HG03175 (cell line): ENCODE results near the gene PLPPR5.
"Not testable (repeated sequence)": the region's sequence is repeated elsewhere in the genome, so short reads cannot be mapped to it uniquely, and the experiment has no call there.

Experiments
- ATAC-seq: cut with Tn5 transposase; IDR thresholded peaks from one replicate; pipeline ENCODE4 v1.9.1; 2021; ENCODE audit warnings: mild to moderate bottlenecking, moderate library complexity; ENCODE audit not compliant: unreplicated experiment

PLPPR5 gene

DNA sequence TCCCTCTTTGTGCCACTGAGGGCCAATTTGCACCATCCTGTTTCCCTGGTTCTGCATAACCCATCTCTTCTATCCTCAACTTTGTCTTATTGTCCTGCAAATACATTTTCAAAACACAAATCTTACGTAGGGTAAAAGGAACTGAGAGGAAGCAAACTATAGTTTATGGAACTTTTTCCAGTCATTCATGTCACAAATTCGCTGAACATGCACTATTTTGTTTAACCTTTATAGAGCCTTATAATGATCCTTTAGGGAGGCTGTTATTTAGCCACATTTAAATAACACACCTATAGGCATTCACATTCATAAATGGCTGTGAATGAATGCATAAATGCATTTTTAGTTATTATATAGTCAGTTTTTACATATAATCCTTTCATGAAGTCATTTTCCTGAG, 85.0 kb downstream of the PLPPR5 start:
- no peak for ATAC-seq

GRCh38 chr1:98919211-98919610, 85.5 kb downstream of the PLPPR5 start:
- ATAC-seq: no peak

- no peak for ATAC-seq
These were observed 90.1 kb downstream of the PLPPR5 start for GRCh38 chr1:98914547-98914946.

DNA sequence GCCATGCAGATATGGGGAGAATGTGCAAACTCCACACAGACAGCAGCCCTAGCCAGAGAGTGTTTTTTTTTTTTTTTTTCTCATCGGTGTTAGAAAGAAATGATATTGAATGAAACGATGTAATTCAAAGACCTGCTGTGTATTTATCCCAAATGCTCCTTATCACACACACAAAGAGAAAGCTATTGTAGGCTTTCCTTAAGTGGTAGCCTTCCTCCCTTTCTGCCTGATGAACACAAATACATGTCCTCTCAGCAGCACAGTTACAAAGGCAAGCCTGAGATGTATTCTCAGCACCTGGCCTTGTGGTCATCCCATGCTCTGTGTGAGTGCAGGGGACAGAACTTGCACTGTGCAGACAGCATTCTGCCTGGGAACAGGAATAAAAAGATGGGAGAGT, 93.8 kb downstream of the PLPPR5 start:
- ATAC-seq: no peak

DNA sequence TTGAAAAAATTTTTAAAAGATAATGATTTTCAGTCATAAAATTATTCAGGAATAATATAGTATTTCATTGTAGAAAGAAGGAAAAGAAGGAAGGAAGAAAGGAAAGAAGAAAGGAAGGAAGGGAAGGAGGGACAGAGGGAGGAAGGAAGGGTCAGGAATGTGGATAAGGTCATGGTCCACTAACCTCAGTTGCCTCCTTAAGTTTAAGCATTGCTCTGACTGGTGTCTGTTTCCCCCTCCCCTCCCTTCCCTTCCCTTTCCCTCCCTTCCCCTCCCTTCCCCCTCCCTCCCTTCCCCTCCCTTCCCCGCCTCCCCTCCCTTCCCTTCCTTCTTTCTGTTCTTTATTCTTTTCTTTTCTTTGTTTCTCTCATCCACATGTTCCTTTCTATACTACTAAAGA, 95.7 kb downstream of the PLPPR5 start:
- ATAC-seq: no peak

GRCh38 chr1:98906809-98907208, 97.9 kb downstream of the PLPPR5 start:
- ATAC-seq: no peak

DNA sequence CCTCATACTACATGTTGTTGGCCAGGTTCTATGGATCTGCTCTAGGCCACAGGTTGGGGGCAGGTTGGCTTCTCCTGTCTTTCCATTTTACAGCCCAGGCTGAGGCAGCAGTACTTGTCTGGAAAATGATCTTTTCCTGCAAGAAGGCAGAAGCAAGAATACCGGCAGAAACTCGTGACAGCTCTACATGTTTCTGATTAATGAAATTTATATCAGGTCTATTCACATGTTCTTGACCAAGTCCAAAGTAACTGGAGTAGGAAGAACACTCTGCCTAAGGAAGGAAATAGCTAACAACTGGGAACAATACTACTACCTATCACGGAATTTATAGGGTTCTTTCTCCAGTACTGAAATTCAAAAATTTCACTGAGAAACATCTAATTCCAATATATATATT, 98.3 kb downstream of the PLPPR5 start:
- ATAC-seq: no peak

DNA sequence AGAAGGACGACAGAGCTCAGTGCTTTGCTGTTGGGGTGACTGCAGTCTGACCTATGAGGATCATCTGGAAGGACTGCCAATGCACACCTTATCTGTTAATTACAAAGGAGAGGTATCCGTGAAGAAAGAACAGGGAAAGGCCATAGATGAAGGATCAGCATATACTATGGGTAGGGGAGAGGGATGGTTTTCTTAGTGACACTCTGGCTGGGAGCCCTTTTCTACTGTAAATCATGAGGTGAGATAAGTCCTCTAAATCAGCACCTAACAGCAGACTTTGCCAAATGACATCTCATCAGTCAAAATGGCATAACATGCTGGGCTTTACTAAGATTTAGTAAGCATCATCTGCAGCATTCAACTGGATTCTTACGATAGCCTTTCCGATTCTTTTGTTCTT, 100.0 kb downstream of the PLPPR5 start:
- no peak for ATAC-seq

DNA sequence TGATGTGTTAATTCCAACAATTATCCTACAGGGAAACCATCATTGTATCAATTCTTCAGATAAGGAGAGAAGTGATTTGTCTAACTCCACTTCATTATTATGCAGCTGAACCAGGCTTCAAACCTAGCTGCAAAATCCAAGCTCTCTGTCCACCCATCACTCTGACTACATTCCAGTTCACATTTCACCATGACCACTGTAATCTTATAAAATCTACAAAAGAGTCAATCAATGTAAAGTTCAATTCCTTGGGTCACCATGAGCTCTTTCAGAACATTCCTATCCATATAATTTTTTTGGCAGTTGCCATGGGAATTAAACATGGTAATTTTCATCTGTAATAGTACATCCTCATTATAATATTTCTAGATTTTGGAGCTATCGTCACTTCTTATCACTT, 100.9 kb downstream of the PLPPR5 start:
- no peak for ATAC-seq

DNA sequence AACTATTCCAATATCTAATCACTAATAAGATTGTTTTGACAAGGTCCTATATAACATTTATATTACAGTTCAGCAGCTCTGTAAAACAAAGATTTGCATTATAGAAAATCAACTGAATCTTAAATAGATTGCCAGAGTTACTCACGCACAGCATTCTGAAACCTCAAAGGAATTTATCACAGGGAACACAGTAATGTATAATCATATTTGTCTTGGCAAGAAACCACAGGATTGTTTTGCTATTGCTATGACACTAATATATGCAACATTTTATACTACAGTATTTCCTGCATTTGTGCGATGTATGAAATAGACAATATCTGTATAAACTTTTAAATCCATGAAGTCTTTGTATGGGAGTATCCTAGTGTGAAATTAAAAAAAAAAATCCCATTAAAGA, 101.4 kb downstream of the PLPPR5 start:
- ATAC-seq: no peak

DNA sequence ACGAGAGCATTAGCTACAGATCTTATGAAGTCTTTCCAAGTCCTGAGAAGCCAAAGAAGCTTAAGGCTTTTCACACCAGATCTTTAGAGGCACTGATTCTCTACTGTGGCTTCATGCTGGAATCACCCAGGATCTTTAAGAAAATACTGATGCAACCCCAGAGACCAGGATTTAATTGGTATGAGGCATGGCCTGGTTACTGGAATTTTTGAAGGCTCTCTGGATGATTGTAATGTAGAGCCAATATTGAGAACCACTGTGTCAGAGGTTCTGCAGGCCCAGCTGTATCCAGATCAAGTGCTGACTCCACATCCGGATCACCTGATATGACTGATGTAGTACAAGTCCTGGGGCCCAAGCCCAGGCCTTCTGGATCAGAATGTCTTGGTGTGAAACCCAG, 105.7 kb downstream of the PLPPR5 start:
- no peak for ATAC-seq

DNA sequence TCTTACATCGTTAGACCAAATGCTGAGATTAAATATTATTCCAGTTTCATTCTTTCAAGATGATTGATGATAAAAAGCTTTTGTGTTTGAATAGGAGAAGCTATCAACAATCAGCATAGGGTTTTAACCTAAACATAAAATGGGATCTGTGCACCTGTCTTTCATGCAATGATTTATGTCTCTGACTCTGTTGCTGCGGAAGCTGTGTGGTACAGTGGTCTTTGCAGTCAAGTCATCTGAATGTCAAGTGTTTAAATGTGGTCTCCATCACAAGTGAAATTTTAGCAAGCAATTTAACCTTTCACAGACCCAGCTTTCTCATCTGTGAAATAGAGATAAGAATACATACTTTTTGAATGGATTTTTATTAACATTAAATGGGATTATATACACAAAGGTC, 107.2 kb downstream of the PLPPR5 start:
- no peak for ATAC-seq

DNA sequence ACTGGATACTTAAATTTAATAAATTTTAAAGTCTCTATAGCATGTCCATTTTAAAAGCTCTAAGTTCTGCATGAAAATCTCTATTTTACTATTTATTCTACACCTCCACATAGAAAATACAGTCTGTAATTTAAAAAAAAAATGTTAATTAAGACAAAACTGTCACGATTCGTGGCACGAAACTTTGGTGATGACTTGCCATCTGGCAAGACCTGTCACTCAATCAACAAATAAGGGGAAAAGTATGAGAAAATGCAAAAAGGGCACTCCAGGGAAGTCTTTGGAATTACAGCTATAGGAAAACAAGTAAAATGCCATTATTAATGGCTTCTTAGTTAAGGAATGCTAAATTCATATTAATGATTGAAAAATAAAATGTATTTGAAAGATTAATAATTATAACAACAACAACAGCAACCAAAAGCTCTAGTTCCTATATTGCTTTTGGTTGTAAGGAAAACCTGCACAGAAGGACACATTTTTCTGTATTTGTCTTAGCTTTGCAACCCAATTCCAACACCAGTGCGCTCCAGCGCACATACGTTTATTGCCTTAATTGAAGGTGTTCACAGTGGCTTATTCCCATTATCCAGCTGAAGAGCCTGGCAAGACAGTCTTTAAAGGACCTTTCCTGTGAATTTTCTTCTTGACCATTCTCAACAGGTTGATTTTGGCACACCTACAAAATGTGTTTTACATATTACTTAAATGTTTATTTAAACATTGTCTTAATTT, 107.8 kb downstream of the PLPPR5 start:
- no peak for ATAC-seq

- no peak for ATAC-seq
These were observed 111.3 kb downstream of the PLPPR5 start for GRCh38 chr1:98893371-98893770.

DNA sequence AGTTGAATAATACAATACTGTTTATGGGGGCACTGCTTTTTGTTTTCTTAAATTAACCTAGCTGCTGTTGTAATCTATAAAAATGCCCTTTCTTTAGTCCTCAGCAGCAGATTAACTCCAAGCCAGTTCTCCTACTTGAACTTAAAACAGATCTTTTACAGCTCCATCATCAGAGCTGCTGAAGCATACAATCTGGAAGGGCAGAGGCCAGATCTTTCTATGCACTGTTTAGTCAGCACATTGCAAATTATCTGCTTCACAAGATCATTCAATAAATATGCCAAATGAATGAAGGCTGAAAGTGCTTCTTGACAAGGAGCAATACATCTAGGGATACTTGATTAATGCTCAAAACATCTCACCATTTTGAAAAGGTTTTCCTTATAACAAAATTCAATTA, 115.8 kb downstream of the PLPPR5 start:
- no peak for ATAC-seq

- ATAC-seq: no peak
These were observed 117.2 kb downstream of the PLPPR5 start for GRCh38 chr1:98887507-98887906.

DNA sequence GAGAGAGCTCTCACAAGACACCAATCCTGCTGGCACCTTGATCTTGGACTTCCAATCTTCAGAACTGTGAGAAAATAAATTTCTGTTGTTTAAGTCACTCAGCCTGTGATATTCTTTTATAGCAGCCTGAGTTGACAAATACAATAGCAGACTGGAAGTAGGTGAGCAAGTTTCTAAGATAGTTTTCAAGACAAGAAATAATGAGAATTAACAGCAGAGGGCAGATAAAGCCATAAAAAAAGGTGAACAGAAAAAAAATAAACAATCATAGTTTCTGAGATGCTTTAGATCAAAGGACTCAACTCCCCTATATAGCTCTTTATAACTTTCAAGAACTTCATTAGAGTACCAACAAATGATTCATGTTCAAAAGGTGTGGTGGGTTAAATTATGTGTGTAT, 119.8 kb downstream of the PLPPR5 start:
- no peak for ATAC-seq

- ATAC-seq: no peak
These were observed 122.8 kb downstream of the PLPPR5 start for GRCh38 chr1:98881901-98882300.

GRCh38 chr1:98881234-98881633, 123.4 kb downstream of the PLPPR5 start:
- ATAC-seq: not testable (repeated sequence)

- ATAC-seq: no peak
These were observed 129.8 kb downstream of the PLPPR5 start for GRCh38 chr1:98874828-98875227.

- ATAC-seq: peak; percentile 97
These were observed 133.4 kb downstream of the PLPPR5 start for GRCh38 chr1:98870959-98871903.

- ATAC-seq: no peak
These were observed 138.9 kb downstream of the PLPPR5 start for GRCh38 chr1:98865796-98866195.
